Peyer's patch (tissue), 4 donors: ENCODE measurements around the gene HIVEP2. TPM values are rescaled to one million over a fixed set of nuclear protein-coding genes. Genes with fewer than 3 reads are reported as not detected.

Experiments used
- DNase-seq, 3 donors: peaks; one replicate each; pipeline ENCODE4 v3.0.0-alpha.2; 2017 to 2019
- H3K27ac ChIP-seq, 4 donors: fragments of 200-600 bp; sonication (generic); one replicate each; pipeline ENCODE4 v1.5.1; 2016 to 2019
- H3K27me3 ChIP-seq, 2 donors: fragments of 200-600 bp; sonication (generic); one replicate each; pipeline ENCODE4 v1.5.1; 2019
- H3K36me3 ChIP-seq, 3 donors: fragments of 200-600 bp; sonication (generic); one replicate each; pipeline ENCODE4 v1.5.1; 2016 to 2019
- H3K4me1 ChIP-seq, 4 donors: fragments of 200-600 bp; sonication (generic); one replicate each; pipeline ENCODE4 v1.5.1; 2016 to 2019
- H3K4me3 ChIP-seq, 4 donors: fragments of 200-600 bp; sonication (generic); 1 replicate in 3 of 4; 2 replicates in 1 of 4; pipeline ENCODE4 v1.5.1; 2016 to 2019; ENCODE audit warnings: mild to moderate bottlenecking in 1 of 4
- H3K9me3 ChIP-seq, 4 donors: fragments of 200-600 bp; sonication (generic); one replicate each; pipeline ENCODE4 v1.5.1; 2016 to 2019; ENCODE audit warnings: mild to moderate bottlenecking in 1 of 4
- CTCF ChIP-seq, 6 experiments: fragments of 450-650 bp in 4 of 6; fragments of 200-600 bp in 2 of 6; sonication (generic) in 1 of 6; IDR thresholded peaks; one replicate each; pipeline ENCODE4 v1.5.1; 2017 to 2019; ENCODE audit warnings: antibody characterized with exemption in 6 of 6, mild to moderate bottlenecking in 3 of 6, moderate library complexity in 1 of 6
- POLR2A ChIP-seq, 2 donors: fragments of 450-650 bp; IDR thresholded peaks; one replicate each; pipeline ENCODE4 v1.5.1; 2017; ENCODE audit warnings: antibody characterized with exemption in 2 of 2, mild to moderate bottlenecking in 2 of 2, moderate library complexity in 2 of 2
- total RNA-seq, 4 donors: library from RNA; depleted of rRNA; stranded (reverse); fragments of >200 nt; gene quantifications; one replicate each; pipeline ENCODE4 v1.1.0, GENCODE V29; 2016

Gene HIVEP2
- total RNA-seq, 4 donors from 2014 or later: 14.4 to 35.5 (median 19.5) TPM

- H3K4me3 ChIP-seq: no peak overlapping the region
- H3K9me3 ChIP-seq: no peaks in the 10 kb centered on the region
- DNase-seq: no peak
- no peaks in the 10 kb centered on the region for H3K36me3 ChIP-seq
- H3K4me1 ChIP-seq: peaks cover 0 to 4% (median 2%) of the 10 kb centered on the region in 4 donors
- no peaks in the 10 kb centered on the region for H3K27me3 ChIP-seq
- peak overlapping the region in 1 of 4 donors; percentile 33 for H3K27ac ChIP-seq
- TF ChIP-seq CTCF (IDR thresholded peaks at IDR 0.05) (no peak), POLR2A (IDR thresholded peaks at IDR 0.05) (no peak)
These were observed 29.9 kb downstream of the HIVEP2 start for GRCh38 chr6:142914937-142915697.

- peaks cover 0 to 4% (median 2%) of the 10 kb centered on the region in 4 donors for H3K4me1 ChIP-seq
- no peaks in the 10 kb centered on the region for H3K36me3 ChIP-seq
- no peak for DNase-seq
- H3K4me3 ChIP-seq: no peak overlapping the region
- no peaks in the 10 kb centered on the region for H3K27me3 ChIP-seq
- no peak for TF ChIP-seq CTCF (IDR thresholded peaks at IDR 0.05)
- TF ChIP-seq POLR2A (IDR thresholded peaks at IDR 0.05): no peak
- peak overlapping the region in 3 of 4 donors; percentile 20 to 75 (median 71) for H3K27ac ChIP-seq
- no peaks in the 10 kb centered on the region for H3K9me3 ChIP-seq
These were observed 30.6 kb downstream of the HIVEP2 start for GRCh38 chr6:142914369-142914768.

- TF ChIP-seq POLR2A (IDR thresholded peaks at IDR 0.05) (no peak), CTCF (IDR thresholded peaks at IDR 0.05) (peak in 3 of 6 experiments; percentile 19 to 24 (median 21))
- Histone ChIP-seq H3K27me3 (no peaks in the 10 kb centered on the region), H3K27ac (peak overlapping the region; percentile 49 to 75 (median 64)), H3K36me3 (no peaks in the 10 kb centered on the region), H3K4me3 (peak overlapping the region in 1 of 4 donors; percentile 4), H3K9me3 (no peaks in the 10 kb centered on the region), H3K4me1 (peaks cover 0 to 4% (median 2%) of the 10 kb centered on the region in 4 donors)
- DNase-seq: peak in 2 of 3 donors; percentile 82 to 88
These were observed 31.4 kb downstream of the HIVEP2 start for GRCh38 chr6:142913511-142914047.

GRCh38 chr6:142913036-142913510 lies 31.9 kb downstream of the HIVEP2 start:
- peak overlapping the region; percentile 49 to 75 (median 64) for H3K27ac ChIP-seq

GRCh38 chr6:142912125-142912524 lies 32.9 kb downstream of the HIVEP2 start:
- Histone ChIP-seq H3K27ac (peak overlapping the region in 1 of 4 donors; percentile 75), H3K9me3 (no peaks in the 10 kb centered on the region), H3K27me3 (no peaks in the 10 kb centered on the region), H3K36me3 (no peaks in the 10 kb centered on the region), H3K4me1 (peaks cover 0 to 4% (median 2%) of the 10 kb centered on the region in 4 donors), H3K4me3 (no peak overlapping the region)
- no peak for TF ChIP-seq POLR2A (IDR thresholded peaks at IDR 0.05)
- no peak for TF ChIP-seq CTCF (IDR thresholded peaks at IDR 0.05)
- no peak for DNase-seq

More at GRCh38 chr6:142913036-142913510, 31.9 kb downstream of the HIVEP2 start:
- DNase-seq: no peak
- no peak for TF ChIP-seq CTCF (IDR thresholded peaks at IDR 0.05)
- TF ChIP-seq POLR2A (IDR thresholded peaks at IDR 0.05): no peak
- Histone ChIP-seq H3K9me3 (no peaks in the 10 kb centered on the region), H3K4me1 (peaks cover 0 to 4% (median 2%) of the 10 kb centered on the region in 4 donors), H3K4me3 (peak overlapping the region in 1 of 4 donors; percentile 4), H3K27me3 (no peaks in the 10 kb centered on the region), H3K36me3 (no peaks in the 10 kb centered on the region)
